ENCODE measurements around the gene MECP2.

MECP2 gene

GRCh38 chrX:154010330-154011087 lies 87.0 kb downstream of the MECP2 start:
- TF ChIP-seq, protein P1, sequence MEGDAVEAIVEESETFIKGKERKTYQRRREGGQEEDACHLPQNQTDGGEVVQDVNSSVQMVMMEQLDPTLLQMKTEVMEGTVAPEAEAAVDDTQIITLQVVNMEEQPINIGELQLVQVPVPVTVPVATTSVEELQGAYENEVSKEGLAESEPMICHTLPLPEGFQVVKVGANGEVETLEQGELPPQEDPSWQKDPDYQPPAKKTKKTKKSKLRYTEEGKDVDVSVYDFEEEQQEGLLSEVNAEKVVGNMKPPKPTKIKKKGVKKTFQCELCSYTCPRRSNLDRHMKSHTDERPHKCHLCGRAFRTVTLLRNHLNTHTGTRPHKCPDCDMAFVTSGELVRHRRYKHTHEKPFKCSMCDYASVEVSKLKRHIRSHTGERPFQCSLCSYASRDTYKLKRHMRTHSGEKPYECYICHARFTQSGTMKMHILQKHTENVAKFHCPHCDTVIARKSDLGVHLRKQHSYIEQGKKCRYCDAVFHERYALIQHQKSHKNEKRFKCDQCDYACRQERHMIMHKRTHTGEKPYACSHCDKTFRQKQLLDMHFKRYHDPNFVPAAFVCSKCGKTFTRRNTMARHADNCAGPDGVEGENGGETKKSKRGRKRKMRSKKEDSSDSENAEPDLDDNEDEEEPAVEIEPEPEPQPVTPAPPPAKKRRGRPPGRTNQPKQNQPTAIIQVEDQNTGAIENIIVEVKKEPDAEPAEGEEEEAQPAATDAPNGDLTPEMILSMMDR (IDR thresholded peaks at IDR 0.05; ENCODE audit: borderline replicate concordance, control extremely low read depth, extremely low read depth, insufficient read depth, missing control alignments), result no peak
- in situ Hi-C loops (cut with MboI; ENCODE audit: low sequenced_read_pairs, unreplicated experiment), result loop anchor here (25.0 kb wide), 1 partner anchor 527 kb away; the partner anchor contains the start of genes G6PD and IKBKG
- DNase-seq (ENCODE audit: low spot score), result no peak

DNA sequence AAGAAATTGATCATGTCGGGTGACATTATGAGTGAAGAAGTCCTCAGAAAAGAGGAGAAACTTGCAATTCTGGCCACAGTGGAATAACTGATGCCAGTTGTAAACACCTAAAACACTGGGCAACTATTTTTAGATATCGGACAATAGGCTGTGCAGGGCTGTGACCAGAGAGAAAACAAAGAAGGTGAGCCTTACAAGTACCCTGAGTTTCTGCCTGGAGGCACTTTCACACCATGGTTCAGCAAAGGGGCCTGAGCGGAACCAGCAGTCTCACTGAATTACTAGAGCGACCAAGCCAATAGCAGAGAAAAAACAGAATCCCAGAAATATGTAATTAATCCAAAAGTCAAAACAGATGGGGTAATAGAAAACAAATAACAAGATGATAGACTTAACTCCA lies 89.0 kb downstream of the MECP2 start:
- no peak for DNase-seq (ENCODE audit: low spot score)
- TF ChIP-seq, protein P1 (IDR thresholded peaks at IDR 0.05; ENCODE audit: borderline replicate concordance, control extremely low read depth, extremely low read depth, insufficient read depth, missing control alignments), result no peak
- in situ Hi-C loops (cut with MboI; ENCODE audit: low sequenced_read_pairs, unreplicated experiment), result loop anchor here (25.0 kb wide), 1 partner anchor 529 kb away; the partner anchor contains the start of genes G6PD and IKBKG

DNA sequence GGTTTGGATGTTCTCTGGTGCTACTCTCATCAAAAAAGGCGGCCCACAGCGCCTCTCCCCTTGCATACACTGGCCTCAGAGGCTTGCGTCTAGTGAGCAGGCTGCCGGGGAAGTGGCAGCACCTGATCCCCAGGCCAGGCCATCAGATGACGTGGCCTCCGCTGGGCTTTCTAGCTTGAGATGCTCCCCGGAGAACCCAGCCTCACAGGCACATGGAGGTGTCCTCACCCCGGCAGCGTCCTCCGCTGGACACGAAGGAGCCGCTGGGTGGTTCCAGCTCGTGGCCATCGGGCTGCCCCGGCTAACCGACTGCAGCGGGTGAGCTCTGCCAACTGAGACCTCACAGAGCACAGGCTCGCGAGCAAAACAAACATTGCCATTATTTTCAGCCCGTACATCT lies 90.6 kb downstream of the MECP2 start:
- in situ Hi-C loops (cut with MboI; ENCODE audit: low sequenced_read_pairs, unreplicated experiment), result loop anchor here (25.0 kb wide), 1 partner anchor 530 kb away; the partner anchor contains the start of genes G6PD and IKBKG
- DNase-seq (ENCODE audit: low spot score), result no peak
- TF ChIP-seq, protein P1 (IDR thresholded peaks at IDR 0.05; ENCODE audit: borderline replicate concordance, control extremely low read depth, extremely low read depth, insufficient read depth, missing control alignments), result no peak

- in situ Hi-C loops (cut with MboI; ENCODE audit: low sequenced_read_pairs, unreplicated experiment), result loop anchor here (25.0 kb wide), 1 partner anchor 533 kb away; the partner anchor contains the start of genes G6PD and IKBKG
- TF ChIP-seq, protein P1 (IDR thresholded peaks at IDR 0.05; ENCODE audit: borderline replicate concordance, control extremely low read depth, extremely low read depth, insufficient read depth, missing control alignments), result no peak
- no peak for DNase-seq (ENCODE audit: low spot score)
Measured at GRCh38 chrX:154004315-154004714, 93.2 kb downstream of the MECP2 start.

DNA sequence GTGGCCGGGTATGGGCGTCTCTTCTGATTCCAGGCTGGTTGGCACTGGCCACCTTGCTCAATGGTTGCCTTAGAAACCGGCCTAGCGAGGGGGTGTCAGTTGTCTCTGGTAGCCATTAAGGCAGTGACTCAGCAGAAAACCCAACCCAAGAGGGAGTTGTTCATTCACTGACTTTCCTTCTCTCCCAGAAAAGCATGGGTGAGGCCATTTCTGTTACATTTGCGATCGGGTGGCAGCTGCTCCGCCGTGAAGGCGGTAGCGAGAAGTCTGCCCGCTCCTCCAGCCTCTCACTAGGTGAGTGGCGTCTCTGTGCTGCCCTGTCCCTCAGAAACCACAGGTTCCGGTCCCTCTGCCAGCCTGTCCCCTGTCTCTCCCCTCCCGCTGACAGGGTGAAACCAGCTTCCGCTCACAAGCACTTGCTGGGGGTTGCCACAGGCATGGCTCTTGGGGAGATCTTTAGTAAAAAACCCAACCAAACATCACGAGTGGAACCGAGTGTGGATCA lies 95.2 kb downstream of the MECP2 start:
- in situ Hi-C loops (cut with MboI; ENCODE audit: low sequenced_read_pairs, unreplicated experiment), result loop anchor here (25.0 kb wide), 1 partner anchor 535 kb away; the partner anchor contains the start of genes G6PD and IKBKG
- no peak for DNase-seq (ENCODE audit: low spot score)

GRCh38 chrX:154000051-154000450 lies 97.5 kb downstream of the MECP2 start:
- in situ Hi-C loops (cut with MboI; ENCODE audit: low sequenced_read_pairs, unreplicated experiment), result loop anchor here (25.0 kb wide), 1 partner anchor 537 kb away; the partner anchor contains the start of genes G6PD and IKBKG
- TF ChIP-seq, protein P1 (IDR thresholded peaks at IDR 0.05; ENCODE audit: borderline replicate concordance, control extremely low read depth, extremely low read depth, insufficient read depth, missing control alignments), result no peak
- no peak for DNase-seq (ENCODE audit: low spot score)

More for the DNA sequence above, 95.2 kb downstream of the MECP2 start:
- TF ChIP-seq, protein P1 (IDR thresholded peaks at IDR 0.05; ENCODE audit: borderline replicate concordance, control extremely low read depth, extremely low read depth, insufficient read depth, missing control alignments), result no peak

Data from GM13976 (cell line).